Measurements from ENCODE around the gene CTNNA1.

The CTNNA1 gene

GRCh38 chr5:138930371-138931097, 177.3 kb downstream of the CTNNA1 start:
- no peak for DNase-seq (ENCODE audit: low spot score)

DNA sequence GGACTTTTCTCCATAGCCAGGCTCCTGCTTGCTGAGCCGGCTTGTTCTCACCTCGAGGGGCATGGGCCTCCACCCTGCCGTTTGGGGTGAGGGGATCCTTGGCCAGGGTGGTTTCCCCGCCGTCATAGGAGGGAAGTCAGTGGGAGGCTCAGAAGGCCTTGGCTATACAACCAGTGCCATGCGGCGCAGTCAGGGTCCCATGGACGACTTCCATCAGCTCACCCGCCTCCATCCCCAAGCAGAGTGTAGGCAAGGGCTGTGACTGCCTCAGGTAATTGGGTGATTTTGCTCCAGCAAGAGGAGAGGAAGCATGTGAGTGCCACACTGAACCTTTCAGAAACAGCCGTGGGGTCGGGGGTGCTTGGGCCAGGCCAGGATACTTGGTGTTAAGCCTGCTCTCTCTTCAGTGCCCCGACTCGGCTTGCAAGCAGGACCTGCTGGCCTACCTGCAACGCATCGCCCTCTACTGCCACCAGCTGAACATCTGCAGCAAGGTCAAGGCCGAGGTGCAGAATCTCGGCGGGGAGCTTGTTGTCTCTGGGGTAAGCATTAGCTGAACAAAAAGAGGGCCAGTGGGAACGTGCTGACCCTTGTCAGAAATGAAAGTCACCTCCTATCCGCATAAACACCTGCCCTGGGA, 179.1 kb downstream of the CTNNA1 start:
- DNase-seq (ENCODE audit: low spot score), result peak; percentile 68

GRCh38 chr5:138933522-138934290, 180.5 kb downstream of the CTNNA1 start:
- no peak for DNase-seq (ENCODE audit: low spot score)

GRCh38 chr5:138934971-138935370, 181.7 kb downstream of the CTNNA1 start:
- DNase-seq (ENCODE audit: low spot score), result no peak

GRCh38 chr5:138935466-138935865, 182.2 kb downstream of the CTNNA1 start:
- DNase-seq (ENCODE audit: low spot score), result no peak

- no peak for DNase-seq (ENCODE audit: low spot score)
Measured at GRCh38 chr5:138936225-138936967, 183.2 kb downstream of the CTNNA1 start.

DNA sequence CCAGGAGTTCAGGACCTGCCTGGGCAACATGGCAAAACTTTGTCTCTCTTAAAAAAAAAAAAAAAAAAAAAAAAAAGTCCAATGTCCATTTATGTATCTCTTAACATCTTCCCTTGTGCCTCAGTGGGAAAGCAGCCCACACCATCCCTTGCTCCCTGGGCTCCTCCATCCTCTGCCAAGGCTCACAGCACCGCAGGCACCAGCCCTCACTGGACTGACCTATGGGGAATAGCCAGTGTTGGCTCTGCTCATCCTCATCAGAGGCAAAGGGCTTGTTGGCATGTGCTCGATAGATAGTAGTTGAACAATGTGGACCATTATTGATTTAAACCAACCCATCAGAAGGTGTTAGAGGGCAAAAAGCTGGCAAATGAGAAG, 183.7 kb downstream of the CTNNA1 start:
- DNase-seq (ENCODE audit: low spot score), result no peak

DNA sequence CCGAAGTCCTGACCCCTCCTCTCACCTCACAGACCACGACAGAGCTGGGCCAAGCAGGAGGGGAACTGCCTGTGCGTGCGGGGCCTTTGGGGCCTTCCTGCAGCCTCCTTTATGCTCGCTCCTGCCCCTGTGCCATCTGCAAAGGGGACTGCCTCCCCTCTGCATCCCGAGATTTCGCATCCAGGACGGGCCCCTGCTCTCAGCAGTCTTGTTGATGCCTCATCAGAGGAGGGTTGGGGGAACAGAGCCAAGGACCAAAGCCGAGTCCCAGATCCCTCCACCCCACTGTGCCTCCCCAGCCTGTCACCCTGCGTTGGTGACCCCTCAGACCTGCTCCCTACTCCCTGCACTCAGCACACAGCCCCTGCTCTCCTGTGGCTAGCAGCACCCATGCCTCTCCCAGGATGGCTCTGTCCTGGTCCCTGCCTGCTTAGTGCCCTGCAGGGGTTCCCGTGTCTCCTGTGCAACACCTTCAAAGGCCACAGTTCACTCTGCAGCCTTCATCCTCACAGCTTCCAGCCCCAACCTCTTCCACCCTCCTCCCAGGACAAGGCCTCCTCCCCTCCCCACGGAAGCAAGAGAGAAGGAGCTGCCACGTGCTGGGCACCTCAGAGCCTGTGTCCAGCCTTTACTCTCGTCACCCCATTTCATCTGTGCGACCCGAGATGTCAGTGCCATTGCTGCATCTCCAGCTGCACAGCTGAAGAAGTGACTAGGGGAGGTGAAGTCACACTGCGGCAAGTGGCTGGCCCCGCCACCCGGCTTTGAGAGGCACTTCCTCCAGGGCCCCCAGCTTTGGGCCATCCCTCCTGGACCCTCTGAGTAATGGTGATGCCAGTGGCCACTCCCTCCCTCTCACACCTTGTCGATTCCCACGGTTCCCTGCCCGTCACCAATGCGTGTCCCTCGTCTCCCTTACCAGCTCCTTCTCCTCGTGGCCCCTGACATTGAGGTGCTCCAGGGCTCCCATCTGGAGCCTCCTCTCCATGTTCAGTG, 184.5 kb downstream of the CTNNA1 start:
- no peak for DNase-seq (ENCODE audit: low spot score)

GRCh38 chr5:138938526-138938925, 185.3 kb downstream of the CTNNA1 start:
- DNase-seq (ENCODE audit: low spot score), result no peak

DNA sequence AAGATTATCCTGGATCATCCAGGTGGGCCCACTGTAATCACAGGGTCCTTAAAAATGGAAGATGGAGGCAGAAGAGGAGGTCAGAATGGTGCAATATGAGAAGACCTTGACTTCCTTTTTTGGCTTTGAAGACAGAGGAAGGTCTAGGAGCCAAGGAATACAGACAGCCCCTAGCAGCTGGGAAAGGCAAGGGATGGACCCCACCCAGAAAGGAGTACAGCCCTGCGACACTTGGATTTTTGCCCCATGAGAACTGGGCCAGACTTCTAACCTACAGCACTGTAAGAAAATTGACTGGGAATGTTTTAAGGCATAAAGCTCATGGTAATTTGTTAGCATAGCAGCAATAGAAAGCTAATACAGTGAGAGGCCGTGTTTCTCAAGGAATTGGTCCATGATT, 188.8 kb downstream of the CTNNA1 start:
- DNase-seq (ENCODE audit: low spot score), result no peak

- DNase-seq (ENCODE audit: low spot score), result no peak
Measured at GRCh38 chr5:138942861-138943260, 189.6 kb downstream of the CTNNA1 start.

DNA sequence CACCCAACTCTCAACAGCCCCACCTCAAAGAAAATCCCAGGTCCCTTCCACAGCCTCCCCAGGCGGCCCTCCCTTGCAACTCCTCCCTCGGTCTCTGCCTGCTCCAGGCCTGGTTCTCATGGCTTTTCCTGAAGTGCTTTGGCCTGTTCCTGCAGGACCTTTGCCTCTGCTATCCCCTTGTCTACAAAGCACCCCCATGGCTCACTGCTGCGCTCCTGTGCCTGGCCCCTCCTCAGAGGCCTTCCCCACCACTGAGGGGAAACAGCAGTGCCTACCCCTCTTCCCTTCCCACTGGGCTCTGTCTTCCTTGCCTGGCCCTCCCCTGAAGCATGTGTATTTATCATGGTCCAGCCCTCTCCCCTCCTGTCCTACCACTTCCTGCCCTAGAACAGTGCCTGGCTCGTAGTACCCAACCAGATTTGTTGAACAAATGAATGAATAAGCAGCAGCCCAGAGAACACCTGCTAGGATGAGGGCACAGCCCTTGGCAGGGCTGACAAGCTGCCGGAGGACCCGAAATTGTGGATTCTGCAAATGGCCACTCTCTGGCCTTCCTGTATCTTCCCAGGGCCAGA, 190.5 kb downstream of the CTNNA1 start:
- DNase-seq (ENCODE audit: low spot score), result no peak

DNA sequence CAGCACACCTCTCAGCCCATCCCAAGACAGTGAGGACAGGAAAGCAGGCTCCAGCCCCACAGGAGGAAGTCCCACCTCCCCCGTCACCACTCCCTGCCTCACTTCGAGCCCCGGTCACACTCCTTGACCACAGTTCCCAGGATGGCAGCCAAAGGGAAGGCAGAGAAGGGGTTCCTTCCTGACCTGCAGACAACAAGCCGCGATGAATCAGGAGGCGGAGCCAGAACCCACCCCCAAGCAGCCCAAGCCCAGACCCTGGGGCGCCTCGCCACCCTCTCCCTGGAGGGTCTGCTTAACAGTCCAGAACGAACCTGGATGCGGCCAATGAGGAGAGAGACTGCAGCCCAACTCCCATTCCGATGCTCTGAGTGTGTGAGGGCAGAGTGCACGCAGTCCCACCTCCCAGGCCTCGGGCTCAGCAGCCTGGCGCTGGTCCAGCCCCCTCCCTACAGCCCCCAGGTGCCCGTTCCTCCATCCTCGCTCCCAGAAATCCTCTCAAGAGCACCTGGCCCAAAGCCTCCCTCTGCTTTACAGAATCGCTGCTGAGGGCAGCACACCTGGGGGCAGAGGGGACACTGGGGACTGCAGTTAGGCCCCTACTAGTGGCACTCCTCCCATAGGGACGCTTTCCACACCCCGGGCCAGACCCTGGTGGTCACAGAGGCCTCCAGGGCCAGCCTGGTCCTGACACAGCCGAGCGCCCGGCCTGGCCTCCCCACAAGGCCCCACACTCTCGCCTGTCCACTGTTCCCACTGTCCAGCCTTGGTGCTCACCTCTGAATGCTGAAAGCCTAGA, 191.5 kb downstream of the CTNNA1 start:
- no peak for DNase-seq (ENCODE audit: low spot score)

DNA sequence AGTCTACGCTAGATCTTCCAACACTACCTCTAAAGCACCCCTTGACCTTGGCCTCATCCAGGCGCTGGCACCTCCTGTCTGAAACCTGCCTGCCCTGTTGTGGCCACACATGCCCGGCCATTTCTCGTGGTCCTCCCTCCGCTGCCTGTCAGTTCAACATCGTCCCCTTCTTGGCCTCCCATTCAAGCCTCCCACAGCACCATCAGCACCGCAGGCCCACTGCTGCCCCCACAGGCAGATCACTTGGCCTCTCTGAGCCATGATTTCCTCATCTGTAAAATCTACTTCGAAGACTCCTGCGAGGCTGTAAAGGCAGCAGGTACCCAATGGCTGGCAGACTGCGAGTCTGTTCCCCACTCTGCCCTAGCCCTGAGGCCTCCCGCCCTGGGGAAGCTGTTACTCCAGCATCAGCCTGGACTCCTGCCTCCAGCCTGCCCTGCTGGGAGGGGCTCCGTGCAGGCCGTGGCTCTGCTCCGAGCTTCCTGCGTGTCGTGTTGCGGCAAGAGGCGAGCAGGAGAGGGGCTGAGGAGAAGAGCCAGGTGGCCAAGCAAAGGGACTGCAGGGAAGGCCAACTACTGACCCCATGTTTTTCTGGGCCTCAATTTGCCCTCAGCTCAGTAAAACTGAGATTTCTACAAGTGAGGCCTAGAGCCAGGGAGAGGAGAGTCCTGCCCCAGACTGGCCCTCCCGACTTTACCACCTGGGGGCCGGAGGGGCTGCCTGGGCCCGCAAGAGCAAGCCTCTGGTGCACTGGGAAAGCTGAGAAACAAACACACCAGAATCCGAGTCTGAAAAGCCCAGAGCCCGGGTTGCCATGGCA, 192.4 kb downstream of the CTNNA1 start:
- DNase-seq (ENCODE audit: low spot score), result peak; percentile 66

- peak; percentile 91 for DNase-seq (ENCODE audit: low spot score)
Measured at GRCh38 chr5:138946241-138946623, 193.0 kb downstream of the CTNNA1 start.

DNA sequence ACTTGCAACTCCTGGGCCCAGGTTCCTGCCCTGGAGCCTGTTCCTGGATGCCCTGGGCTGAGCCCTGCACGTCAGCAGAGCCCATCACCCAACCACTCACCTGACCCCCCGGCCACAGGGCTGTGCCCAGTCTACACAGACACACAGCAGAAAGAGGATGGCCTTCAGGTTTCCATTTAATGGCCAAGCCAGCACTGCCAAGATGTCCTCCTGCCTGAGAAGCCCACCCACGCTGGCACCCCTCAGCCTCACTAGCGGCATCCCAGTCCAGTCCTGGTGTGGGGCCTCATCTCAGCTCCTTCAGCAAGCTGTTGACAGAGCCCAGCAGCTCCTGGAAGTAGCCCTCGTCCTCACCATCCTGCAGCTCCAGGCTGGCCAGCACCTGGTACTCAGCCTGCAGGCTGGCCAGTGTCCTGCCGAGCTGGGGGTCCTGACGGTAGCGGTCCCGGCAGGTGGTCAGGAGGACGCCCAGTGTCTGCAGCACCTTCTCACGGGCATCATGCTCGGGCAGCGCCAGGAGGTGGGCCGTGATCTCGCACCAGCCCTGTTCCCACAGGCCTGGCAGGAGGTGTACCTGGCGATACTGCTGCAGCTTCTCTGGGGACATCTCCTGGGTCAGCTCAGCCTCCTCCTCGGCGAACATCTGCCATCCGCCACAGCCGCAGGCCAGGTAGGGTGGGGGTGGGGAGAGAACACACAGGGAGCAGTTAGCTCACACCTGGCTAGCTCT, 193.8 kb downstream of the CTNNA1 start:
- no peak for DNase-seq (ENCODE audit: low spot score)

DNA sequence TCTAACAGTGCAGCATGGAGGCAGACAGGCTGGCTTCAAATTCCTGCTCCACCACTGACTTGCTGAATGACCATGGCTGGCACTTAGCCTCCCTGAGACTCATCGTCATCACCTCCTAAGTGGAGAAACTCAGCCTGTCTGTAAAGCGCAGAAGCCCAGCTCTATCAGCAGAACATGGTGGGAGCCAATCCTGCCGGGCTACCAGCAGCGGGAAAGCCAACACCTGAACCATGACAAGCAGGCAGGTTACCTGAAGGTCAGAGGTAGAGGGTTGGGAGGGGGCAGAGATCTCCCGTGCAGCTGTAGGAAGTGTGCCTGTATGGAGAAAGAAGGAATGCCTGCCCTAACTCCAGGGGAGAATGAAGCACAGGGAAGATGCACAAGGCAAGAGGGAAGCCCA, 194.6 kb downstream of the CTNNA1 start:
- no peak for DNase-seq (ENCODE audit: low spot score)

GRCh38 chr5:138948471-138949222, 195.4 kb downstream of the CTNNA1 start:
- DNase-seq (ENCODE audit: low spot score), result no peak

Measured in iPS-NIHi11 (cell line).